K562 (cell line): ENCODE measurements around the gene MITD1. TPM values are rescaled to one million over a fixed set of nuclear protein-coding genes. Genes with fewer than 3 reads are reported as not detected.

Source experiments
- BRD4 ChIP-seq: fragments of 200-600 bp; sonication (generic); IDR thresholded peaks from 2 replicates; pipeline ENCODE4 v1.6.1; 2017; ENCODE audit warnings: inconsistent platforms
- CHCHD3 ChIP-seq: fragments of 250-450 bp; sonication (Bioruptor Pico); IDR thresholded peaks from 2 replicates; pipeline ENCODE4 v2.1.2; 2022; ENCODE audit warnings: mild to moderate bottlenecking
- COPS2 ChIP-seq: fragments of 450-650 bp; conservative IDR thresholded peaks from 2 replicates; pipeline ENCODE4 v1.6.1; 2016; ENCODE audit warnings: mild to moderate bottlenecking, moderate library complexity
- CREB3 ChIP-seq: fragments of 450-650 bp; conservative IDR thresholded peaks from 2 replicates; pipeline ENCODE4 v1.6.1; 2016; ENCODE audit warnings: missing genetic modification characterization, low read depth, mild to moderate bottlenecking, missing compliant biosample characterization, moderate library complexity
- CSDE1 ChIP-seq, 2 experiments: fragments of 450-650 bp; IDR thresholded peaks; 2 replicates each; pipeline ENCODE4 v1.6.1; 2016; ENCODE audit warnings: mild to moderate bottlenecking in 1 of 2
- E2F4 ChIP-seq: sonication (generic); formaldehyde crosslinking; IDR thresholded peaks from 2 replicates; pipeline ENCODE4 v1.8.0; 2022; ENCODE audit warnings: mild to moderate bottlenecking, low read depth, missing genetic modification reagents
- FIP1L1 ChIP-seq: fragments of 200-400 bp; formaldehyde crosslinking; IDR thresholded peaks from 2 replicates; pipeline ENCODE4 v1.6.1; 2018; ENCODE audit warnings: mild to moderate bottlenecking, low read depth, low read length; ENCODE audit not compliant: poor library complexity, severe bottlenecking
- HIVEP1 ChIP-seq: fragments of 250-450 bp; sonication (Bioruptor Pico); IDR thresholded peaks from 2 replicates; pipeline ENCODE4 v1.4.0; 2020; ENCODE audit warnings: mild to moderate bottlenecking
- HNRNPK ChIP-seq: fragments of 200-400 bp; formaldehyde crosslinking; IDR thresholded peaks from one replicate; pipeline ENCODE4 v1.6.1; 2018; ENCODE audit warnings: mild to moderate bottlenecking, low read depth, low read length; ENCODE audit not compliant: poor library complexity, severe bottlenecking
- HNRNPLL ChIP-seq: fragments of 200-400 bp; formaldehyde crosslinking; IDR thresholded peaks from 2 replicates; pipeline ENCODE4 v1.6.1; 2017; ENCODE audit warnings: low read length, low read depth, mild to moderate bottlenecking; ENCODE audit not compliant: poor library complexity, severe bottlenecking
- IRF9 ChIP-seq: fragments of 450-650 bp; IDR thresholded peaks from 2 replicates; pipeline ENCODE4 v1.6.1; 2016; ENCODE audit warnings: missing biosample characterization, missing genetic modification characterization
- MAFF ChIP-seq: IDR thresholded peaks from 2 replicates; pipeline ENCODE4 v1.6.1; 2012; ENCODE audit warnings: low read length, improper control_type of control experiment
- MCM2 ChIP-seq: fragments of 450-650 bp; IDR thresholded peaks from 2 replicates; pipeline ENCODE4 v1.6.1; 2017; ENCODE audit warnings: low read depth, mild to moderate bottlenecking
- MCM5 ChIP-seq: fragments of 450-650 bp; IDR thresholded peaks from 2 replicates; pipeline ENCODE4 v1.6.1; 2016; ENCODE audit warnings: low read depth
- NBN ChIP-seq: fragments of 450-650 bp; IDR thresholded peaks from 2 replicates; pipeline ENCODE4 v1.6.1; 2016; ENCODE audit warnings: low read depth, mild to moderate bottlenecking
- NFIX ChIP-seq: fragments of 250-450 bp; sonication (Bioruptor Pico); IDR thresholded peaks from 2 replicates; pipeline ENCODE4 v1.4.0; 2020; ENCODE audit warnings: low read depth, mild to moderate bottlenecking, moderate library complexity
- NKRF ChIP-seq: fragments of 450-650 bp; IDR thresholded peaks from 2 replicates; pipeline ENCODE4 v1.6.1; 2016; ENCODE audit warnings: borderline replicate concordance
- POLR3G ChIP-seq: IDR thresholded peaks from 2 replicates; pipeline ENCODE4 v1.6.1; 2011; ENCODE audit not compliant: insufficient read length, insufficient replicate concordance; ENCODE audit errors: extremely low read depth
- RHOXF2B ChIP-seq: fragments of 250-450 bp; sonication (Bioruptor Pico); conservative IDR thresholded peaks from 2 replicates; pipeline ENCODE4 v1.5.1; 2021
- SMAD3 ChIP-seq: fragments of 450-650 bp; formaldehyde crosslinking; conservative IDR thresholded peaks from 2 replicates; pipeline ENCODE4 v1.4.0; 2020; ENCODE audit warnings: mild to moderate bottlenecking
- SRSF7 ChIP-seq: fragments of 200-400 bp; formaldehyde crosslinking; optimal IDR thresholded peaks from 2 replicates; pipeline ENCODE3; 2017; ENCODE audit warnings: mild to moderate bottlenecking, low read depth, low read length
- WHSC1 ChIP-seq: IDR thresholded peaks from one replicate; pipeline ENCODE4 v1.6.1; 2012; ENCODE audit warnings: low read length, control low read depth, inconsistent platforms
- ZEB2 ChIP-seq: fragments of 450-650 bp; IDR thresholded peaks from 2 replicates; pipeline ENCODE4 v1.6.1; 2016
- ZKSCAN1 ChIP-seq: fragments of 150-350 bp; IDR thresholded peaks from 2 replicates; pipeline ENCODE4 v1.6.1; 2016; ENCODE audit warnings: low read depth, low read length
- ZNF121 ChIP-seq: sonication (generic); formaldehyde crosslinking; conservative IDR thresholded peaks from 2 replicates; pipeline ENCODE4 v1.8.0; 2022; ENCODE audit warnings: missing genetic modification reagents
- ZNF778 ChIP-seq: fragments of 450-650 bp; formaldehyde crosslinking; IDR thresholded peaks from 2 replicates; pipeline ENCODE4 v1.4.0; 2020; ENCODE audit warnings: mild to moderate bottlenecking, moderate library complexity
- polyA plus RNA-seq, 8 experiments: library from polyadenylated mRNA; depleted of rRNA in 4 of 8; stranded (reverse) in 5 of 8; unstranded in 3 of 8; fragments of >200 nt; fragmentation: Nextera tagmentation in 2 of 8; fragmentation: Illumina TruSeq in 1 of 8; extraction: Ambion mirVana in 2 of 8; extraction: Trizol in 1 of 8; gene quantifications; 2 replicates each; pipeline versions ENCODE4 v1.2.1 to v1.2.3, GENCODE V29; 2011 to 2014; ENCODE audit warnings: inconsistent platforms in 1 of 8, missing spikeins in 1 of 8
- total RNA-seq, 7 experiments: library from RNA; depleted of rRNA in 6 of 7; stranded (reverse); fragments of >200 nt in 6 of 7; fragmentation: Illumina TruSeq in 2 of 7; extraction: Trizol in 2 of 7; gene quantifications; 2 replicates each; pipeline versions ENCODE4 v1.2.1 to v1.2.3, GENCODE V29; 2011 to 2021; ENCODE audit warnings: low replicate concordance in 1 of 7

Gene MITD1
- total and polyA plus RNA-seq, 9 of the 15 experiments (the other 6 are each of a cell fraction or from before 2014, with no cell fraction given): 19.6 to 71.8 (median 43.2) TPM

- TF ChIP-seq CSDE1 (IDR thresholded peaks at IDR 0.05) (no peak), NBN (peak; percentile 46; the same call in 1 of the 2 replicates), BRD4 (no peak), NFIX (CRISPR knock-in tag) (no peak), MCM5 (no peak), SRSF7 (no peak), CHCHD3 (CRISPR knock-in tag) (no peak), MAFF (no peak), SMAD3 (no peak), WHSC1 (no peak), ZNF778 (CRISPR knock-in tag) (no peak), POLR3G (no peak), HNRNPLL (peak; percentile 63), COPS2 (no peak), HIVEP1 (CRISPR knock-in tag) (no peak), CREB3 (tag) (no peak), RHOXF2B (CRISPR knock-in tag) (no peak), ZEB2 (peak; percentile 44; the same call in 1 of the 2 replicates), HNRNPK (no peak), E2F4 (CRISPR knock-in tag) (0 out of 2 replicates have a peak, but pooled peaks have one; percentile 18), FIP1L1 (no peak), NKRF (peak; percentile 85), MCM2 (no peak), IRF9 (tag) (no peak), ZKSCAN1 (peak; percentile 67), ZNF121 (no peak)
These were observed 26.0 kb downstream of the MITD1 start, which contains the start of the genes LIPT1 and TSGA10 (continued) for GRCh38 chr2:99154643-99155536.
